ENCODE results near the gene FBN1.

DNA sequence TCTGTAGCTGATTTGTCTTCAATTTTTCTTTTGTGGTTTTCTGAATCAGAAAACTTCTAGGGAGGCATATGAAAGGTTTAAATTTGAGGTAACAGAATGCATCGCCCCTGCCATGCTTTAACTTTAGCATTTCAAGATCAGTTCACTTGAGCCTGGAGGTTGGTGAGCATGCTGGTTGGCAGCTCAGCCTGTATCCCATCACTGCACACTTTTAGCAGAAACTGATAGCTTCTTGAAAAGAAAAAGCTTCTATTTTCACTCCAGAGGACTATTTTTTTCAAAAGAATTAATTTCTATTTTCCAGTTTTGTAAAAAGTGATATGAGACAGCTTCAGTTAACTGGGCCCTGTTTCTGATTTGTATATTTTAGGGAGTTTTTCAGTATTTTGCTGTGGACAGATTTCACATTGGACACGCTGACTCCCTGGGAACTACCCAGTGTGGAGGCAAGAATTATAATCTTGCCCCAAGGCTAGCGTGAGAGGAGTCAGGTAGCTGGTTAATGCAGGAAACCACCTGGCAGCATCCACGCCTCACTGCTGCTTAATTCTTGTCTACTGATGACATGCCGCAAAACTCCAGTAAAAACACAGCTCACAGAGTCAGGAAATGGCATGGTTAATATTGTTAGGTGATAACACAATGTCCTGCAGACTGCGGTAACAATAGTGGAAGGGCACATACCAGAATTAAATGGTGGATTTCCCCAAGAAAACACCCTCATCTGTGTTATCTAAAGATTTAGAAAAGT lies 242.9 kb downstream of the FBN1 start:
- TF ChIP-seq, protein P1, sequence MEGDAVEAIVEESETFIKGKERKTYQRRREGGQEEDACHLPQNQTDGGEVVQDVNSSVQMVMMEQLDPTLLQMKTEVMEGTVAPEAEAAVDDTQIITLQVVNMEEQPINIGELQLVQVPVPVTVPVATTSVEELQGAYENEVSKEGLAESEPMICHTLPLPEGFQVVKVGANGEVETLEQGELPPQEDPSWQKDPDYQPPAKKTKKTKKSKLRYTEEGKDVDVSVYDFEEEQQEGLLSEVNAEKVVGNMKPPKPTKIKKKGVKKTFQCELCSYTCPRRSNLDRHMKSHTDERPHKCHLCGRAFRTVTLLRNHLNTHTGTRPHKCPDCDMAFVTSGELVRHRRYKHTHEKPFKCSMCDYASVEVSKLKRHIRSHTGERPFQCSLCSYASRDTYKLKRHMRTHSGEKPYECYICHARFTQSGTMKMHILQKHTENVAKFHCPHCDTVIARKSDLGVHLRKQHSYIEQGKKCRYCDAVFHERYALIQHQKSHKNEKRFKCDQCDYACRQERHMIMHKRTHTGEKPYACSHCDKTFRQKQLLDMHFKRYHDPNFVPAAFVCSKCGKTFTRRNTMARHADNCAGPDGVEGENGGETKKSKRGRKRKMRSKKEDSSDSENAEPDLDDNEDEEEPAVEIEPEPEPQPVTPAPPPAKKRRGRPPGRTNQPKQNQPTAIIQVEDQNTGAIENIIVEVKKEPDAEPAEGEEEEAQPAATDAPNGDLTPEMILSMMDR (IDR thresholded peaks at IDR 0.05): no peak
- TF ChIP-seq EZH2 (IDR thresholded peaks at IDR 0.05): no peak
- no peak for TF ChIP-seq EZH2phosphoT487 (IDR thresholded peaks at IDR 0.05)

Data from neural progenitor cell (in vitro differentiated cells).